GM23338 (cell line): ENCODE measurements around the gene FANK1.

Experiments used
- EZH2 ChIP-seq: fragments of 200-600 bp; sonication (generic); IDR thresholded peaks from one replicate; pipeline ENCODE4 v1.8.0; 2017; ENCODE audit warnings: antibody characterized with exemption, mild to moderate bottlenecking, low read depth; ENCODE audit not compliant: unreplicated experiment
- EZH2phosphoT487 ChIP-seq: fragments of 200-600 bp; sonication (generic); IDR thresholded peaks from one replicate; pipeline ENCODE4 v1.8.1; 2018; ENCODE audit warnings: antibody characterized with exemption; ENCODE audit not compliant: unreplicated experiment
- NANOG ChIP-seq: IDR thresholded peaks from 2 replicates; pipeline ENCODE4 v1.6.1; 2016; ENCODE audit warnings: antibody characterized with exemption, borderline replicate concordance
- ZNF114 ChIP-seq: fragments of 250-450 bp; sonication (Bioruptor Pico); IDR thresholded peaks from 2 replicates; pipeline ENCODE4 v1.5.0; 2020; ENCODE audit warnings: mild to moderate bottlenecking, moderate library complexity
- TF ChIP-seq, protein P1 (sequence below), 2 experiments: fragments of 200-600 bp in 1 of 2; sonication (generic) in 1 of 2; conservative IDR thresholded peaks; 2 replicates each; pipeline versions ENCODE4 v1.5.1 to v1.6.1; 2016 to 2017; ENCODE audit warnings: antibody characterized with exemption in 2 of 2, low read depth in 2 of 2, mild to moderate bottlenecking in 2 of 2, moderate library complexity in 1 of 2

DNA sequence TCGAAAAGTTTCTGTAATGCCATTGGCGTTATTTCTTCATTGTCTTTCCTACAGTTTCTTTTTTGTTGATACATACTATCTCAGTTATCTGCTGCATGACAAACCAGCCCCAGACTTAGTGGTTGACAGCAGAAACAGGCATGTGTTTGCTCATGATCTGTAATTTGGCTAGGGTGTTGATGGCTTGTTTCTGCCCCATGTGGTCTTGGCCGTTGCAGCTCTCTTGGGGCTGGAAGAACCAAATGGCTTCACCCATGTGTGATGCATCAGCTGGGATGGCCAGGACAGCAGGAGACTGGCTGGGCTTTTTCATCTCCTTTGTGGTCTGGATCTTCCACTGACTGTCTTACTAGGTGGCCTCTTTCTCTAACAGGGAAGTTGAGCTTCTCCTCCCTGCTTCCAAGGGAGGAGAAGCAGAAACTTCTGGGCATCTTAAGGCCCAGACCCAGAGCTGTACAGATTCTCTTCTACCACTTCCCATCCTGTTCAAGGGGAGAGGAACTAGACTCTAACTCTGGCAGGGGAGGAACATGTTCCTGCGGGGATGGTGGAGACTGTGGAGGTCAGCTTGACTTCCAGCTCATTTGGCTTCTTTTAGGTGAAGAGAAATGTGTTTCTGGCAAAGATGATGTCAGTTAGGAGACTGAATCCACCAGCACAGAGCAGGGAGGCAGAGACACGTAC is 89.3 kb downstream of the FANK1 start:
- no peak for TF ChIP-seq NANOG
- TF ChIP-seq EZH2 = no peak
- TF ChIP-seq, protein P1, sequence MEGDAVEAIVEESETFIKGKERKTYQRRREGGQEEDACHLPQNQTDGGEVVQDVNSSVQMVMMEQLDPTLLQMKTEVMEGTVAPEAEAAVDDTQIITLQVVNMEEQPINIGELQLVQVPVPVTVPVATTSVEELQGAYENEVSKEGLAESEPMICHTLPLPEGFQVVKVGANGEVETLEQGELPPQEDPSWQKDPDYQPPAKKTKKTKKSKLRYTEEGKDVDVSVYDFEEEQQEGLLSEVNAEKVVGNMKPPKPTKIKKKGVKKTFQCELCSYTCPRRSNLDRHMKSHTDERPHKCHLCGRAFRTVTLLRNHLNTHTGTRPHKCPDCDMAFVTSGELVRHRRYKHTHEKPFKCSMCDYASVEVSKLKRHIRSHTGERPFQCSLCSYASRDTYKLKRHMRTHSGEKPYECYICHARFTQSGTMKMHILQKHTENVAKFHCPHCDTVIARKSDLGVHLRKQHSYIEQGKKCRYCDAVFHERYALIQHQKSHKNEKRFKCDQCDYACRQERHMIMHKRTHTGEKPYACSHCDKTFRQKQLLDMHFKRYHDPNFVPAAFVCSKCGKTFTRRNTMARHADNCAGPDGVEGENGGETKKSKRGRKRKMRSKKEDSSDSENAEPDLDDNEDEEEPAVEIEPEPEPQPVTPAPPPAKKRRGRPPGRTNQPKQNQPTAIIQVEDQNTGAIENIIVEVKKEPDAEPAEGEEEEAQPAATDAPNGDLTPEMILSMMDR (conservative IDR thresholded peaks at IDR 0.05; ENCODE audit: low read depth in 2 of 2) = no peak
- TF ChIP-seq EZH2phosphoT487 = no peak
- TF ChIP-seq ZNF114 = no peak
